ENCODE data around the gene CAB39.
A peak's percentile ranks its signal among the peaks of the same experiment; 100 is the strongest.
"Not testable (repeated sequence)": the region's sequence is repeated elsewhere in the genome, so short reads cannot be mapped to it uniquely, and the experiment has no call there.

CAB39 gene

DNA sequence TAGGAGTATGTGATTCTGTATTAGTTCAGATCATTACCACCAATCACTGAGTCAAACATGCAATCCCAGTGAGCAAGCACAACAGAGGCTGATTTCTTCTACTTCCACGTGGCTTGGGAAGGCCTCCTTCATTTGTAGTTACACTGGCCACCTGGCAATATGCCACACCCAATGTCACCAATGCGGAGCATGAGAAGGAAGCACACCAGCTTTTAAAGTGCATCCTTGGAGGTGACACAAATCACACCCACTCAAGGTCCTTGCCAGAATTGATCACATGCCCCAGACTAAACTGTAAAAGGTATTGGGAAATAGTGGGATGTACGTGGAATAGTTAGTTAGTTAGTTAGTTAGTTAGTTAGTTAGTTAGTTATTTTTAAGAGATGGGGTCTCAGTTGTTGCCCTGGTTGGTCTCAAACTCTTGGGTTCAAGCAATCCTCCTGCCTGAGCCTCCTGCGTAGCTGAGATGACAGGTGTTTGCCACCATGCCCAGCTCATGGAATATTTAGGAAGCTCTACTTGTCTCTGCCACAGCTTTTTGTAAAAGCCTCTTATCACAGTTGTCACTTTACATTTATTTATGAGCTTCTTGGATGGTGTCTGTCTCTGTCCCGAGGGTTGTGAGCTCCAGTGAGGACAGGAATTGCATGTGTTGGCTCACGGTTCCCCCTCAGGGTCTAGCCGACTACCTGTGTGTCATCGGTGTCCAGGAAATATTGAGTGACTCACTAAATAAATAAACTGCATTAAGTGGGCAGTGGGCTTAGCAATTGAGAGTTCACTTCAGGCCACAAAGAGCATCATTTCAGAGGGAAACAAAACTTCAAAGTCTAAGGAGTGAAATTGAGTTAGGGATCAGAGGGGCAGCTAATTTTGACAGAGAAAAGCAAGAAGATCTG is 28.1 kb upstream of the CAB39 start:
- no peak for DNase-seq

DNA sequence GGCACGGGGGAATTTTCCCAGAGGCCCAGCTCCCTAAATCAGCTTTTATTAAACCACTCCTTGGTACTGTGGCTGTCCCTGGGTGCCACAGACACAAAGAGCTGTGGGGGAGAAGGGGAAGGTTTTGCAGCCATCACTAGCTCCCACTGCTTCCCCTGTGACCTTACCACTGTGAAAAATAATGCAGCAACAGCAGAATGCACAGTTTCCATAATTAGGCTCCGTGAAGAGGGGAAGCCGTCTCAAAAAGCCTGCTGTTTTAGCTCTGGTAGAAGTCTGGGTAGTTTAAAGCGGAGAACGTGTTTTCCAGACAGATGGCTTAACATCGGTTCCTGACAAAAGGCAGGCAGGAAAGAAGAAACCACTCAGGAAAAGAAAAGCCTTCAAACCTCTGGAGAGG is 27.5 kb upstream of the CAB39 start:
- no peak for DNase-seq

- DNase-seq, result no peak
Observed at GRCh38 chr2:230687498-230687897, 25.1 kb upstream of the CAB39 start.

DNA sequence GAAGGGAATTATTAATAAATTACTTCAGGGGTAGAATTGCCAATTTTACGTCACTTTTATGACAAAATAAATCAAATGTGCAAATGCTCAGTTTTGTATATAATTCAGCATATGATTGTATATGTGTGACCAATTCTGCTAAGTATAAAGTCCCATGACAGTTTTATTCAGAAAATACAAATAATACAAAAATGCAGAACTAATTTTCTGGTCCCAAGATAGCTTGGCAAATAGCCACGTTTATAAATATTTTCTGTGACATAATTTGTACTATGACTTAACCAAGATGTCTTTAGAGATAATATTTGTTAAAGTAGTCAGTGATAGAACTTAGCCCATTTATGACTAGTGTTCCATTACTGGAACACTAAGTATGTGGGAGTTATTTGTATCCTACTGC is 24.2 kb upstream of the CAB39 start:
- DNase-seq, result no peak

DNA sequence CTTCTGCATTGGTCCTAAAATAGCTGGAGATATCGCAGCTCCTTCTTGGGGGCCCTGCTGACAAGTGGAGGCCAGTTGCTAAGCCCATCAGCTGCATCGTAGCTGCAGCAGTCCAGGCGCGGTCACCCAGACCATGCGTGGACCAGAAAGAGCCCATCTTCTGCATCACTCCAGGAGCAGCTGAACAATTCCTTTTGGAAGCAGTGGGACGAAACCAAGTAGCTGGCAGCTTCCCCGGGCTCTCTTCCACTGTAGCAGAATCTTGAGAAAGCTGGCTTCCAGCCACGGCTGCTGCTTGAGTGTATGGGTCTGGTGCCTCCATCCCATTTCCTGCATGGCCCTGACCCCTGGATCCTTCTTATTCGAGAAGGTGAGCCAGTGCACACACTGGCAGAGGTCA is 22.2 kb upstream of the CAB39 start:
- DNase-seq, result no peak

- DNase-seq, result no peak
Observed at GRCh38 chr2:230691005-230691647, 21.5 kb upstream of the CAB39 start.

DNA sequence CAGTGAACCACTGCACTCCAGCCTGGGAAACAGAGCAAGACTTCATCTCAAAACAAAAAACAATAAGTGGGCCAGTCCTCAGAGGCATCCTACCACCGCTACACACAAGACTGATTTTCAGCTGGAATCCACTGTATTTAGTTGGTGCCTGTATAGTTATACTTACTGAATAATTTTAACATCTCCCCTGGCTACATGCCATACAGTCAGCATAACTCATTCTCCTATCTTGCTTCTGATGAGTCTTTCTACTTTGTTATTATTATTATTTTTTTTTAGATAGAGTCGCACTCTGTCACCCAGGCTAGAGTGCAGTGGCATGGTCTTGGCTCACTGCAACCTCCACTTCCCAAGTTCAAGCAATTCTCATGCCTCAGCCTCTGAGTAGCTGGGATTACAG is 19.9 kb upstream of the CAB39 start:
- no peak for DNase-seq

DNA sequence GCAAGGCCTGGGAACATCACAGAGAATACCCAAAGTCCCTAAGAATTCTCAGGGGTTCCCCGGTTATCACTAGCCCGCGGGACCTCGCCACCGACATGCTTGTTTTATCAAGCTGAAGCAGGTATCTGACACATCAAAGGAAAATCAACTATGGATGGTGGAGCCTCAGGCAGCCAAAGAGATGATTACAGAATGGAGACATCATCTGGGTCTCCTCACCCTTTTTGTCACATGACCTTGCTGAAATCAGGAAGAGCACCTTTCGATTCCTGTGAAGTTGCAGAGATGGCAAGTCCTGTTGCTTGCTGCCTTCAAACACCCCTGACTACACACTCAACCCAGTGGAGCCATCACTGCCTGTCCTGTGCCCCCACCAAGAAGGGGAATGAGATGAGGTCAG is 19.2 kb upstream of the CAB39 start:
- DNase-seq, result no peak

DNA sequence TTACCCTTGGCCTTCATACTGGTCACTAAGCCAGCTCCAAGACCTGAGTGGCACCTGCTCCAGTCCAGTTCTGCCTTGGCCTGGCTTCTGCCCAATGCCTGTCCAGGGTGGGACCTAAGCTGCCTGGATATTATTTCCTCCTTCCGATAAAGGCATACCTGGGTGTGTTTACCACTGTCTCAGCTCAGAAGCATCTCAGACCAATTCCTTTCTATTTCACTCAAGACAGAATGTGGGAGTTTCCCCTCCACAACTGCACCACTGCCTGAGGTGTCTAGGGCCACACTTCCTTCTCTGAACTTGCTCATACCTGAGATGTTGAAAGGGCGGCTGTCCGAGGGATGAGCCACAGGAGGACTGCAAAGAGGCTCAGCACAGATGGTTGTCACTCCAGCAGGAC is 18.4 kb upstream of the CAB39 start:
- no peak for DNase-seq

- no peak for DNase-seq
Observed at GRCh38 chr2:230695551-230695950, 17.1 kb upstream of the CAB39 start.

DNA sequence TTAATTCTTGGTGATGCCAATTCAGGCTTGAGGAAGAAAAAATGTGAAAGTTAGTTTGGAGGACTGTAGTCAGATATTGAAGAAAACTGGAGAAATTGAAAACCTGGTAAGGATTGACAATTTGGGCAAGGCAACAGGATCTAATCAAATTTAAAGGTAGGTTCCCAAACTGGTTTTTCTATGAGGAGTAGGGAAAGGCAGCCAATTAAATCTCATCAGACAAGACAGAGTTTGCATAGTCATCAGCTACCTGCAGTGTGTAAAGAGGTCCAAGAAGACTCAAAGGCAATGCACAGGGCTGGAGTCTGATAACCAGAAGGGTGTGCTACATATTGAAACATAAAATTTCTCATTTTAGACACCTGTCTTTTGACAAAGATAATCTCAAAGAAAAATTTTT is 16.0 kb upstream of the CAB39 start:
- no peak for DNase-seq

- no peak for DNase-seq
Observed at GRCh38 chr2:230697676-230698075, 15.0 kb upstream of the CAB39 start.

DNA sequence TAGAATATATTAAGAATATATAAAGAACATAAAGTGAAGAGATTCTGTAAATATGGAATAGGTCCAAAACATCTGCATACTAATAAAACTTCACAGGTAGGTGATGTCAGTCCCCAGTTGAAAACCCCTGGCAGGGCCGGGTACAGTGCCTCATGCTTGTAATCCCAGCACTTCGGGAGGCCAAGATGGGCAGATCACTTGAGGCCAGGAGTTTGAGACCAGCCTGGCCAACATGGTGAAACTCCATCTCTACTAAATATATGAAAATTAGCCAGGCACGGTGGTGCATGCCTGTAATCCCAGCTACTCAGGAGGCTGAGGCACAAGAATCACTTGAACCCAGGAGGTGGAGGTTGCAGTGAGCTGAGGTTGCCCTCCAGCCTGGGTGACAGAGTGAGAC is 13.9 kb upstream of the CAB39 start:
- not testable (repeated sequence) for DNase-seq

DNA sequence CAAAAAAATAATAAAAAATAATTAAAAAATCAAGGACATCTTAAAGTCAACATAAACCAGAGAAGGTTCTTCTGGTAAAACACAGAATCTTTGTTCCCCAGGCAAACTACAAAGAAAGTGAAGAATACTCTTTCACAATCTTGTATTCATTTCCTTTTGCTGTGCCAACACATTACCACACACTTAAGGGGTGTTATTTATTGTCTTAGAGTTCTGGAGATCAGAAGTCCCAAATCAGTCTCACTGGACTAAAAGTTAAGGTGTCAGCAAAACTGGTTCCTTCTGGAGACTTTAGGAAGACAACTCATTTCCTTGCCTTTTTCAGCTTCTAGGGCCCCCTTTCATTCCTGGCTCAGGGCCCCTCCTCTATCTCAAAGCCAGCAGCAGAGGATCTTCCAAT is 12.2 kb upstream of the CAB39 start:
- DNase-seq, result peak; percentile 65 to 81

DNA sequence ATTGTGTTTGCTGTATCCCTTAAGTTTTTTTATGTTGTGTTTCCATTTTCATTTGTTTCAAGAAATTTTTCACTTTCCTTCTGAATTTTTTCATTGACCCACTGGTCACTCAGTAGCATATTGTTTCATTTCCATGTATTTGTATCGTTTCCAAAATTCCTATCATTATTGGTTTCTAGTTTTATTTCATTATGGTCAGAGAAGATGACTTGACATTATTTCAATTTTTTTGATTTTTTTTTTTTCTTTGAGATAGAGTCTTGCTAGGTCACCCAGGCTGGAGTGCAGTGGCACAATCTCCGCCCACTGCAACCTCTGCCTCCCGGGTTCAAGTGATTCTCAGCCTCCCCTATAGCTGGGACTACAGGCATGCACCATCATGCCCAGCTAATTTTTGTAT is 11.3 kb upstream of the CAB39 start:
- no peak for DNase-seq

DNA sequence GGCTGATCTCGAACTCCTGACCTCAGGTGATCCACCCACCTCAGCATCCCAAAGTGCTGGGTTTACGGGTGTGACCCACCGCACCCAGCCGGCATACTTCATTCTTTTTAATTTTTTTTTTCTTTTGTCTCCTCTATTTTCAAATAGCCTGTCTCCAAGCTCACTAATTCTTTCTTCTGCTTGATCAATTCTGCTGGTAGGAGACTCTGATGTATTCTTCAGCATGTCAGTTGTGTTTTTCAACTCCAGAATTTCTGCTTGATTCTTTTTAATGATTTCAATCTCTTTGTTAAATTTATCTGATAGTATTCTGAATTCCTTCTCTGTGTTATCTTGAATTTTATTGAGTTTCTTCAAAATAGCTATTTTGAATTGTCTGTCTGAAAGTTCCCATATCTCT is 10.2 kb upstream of the CAB39 start:
- not testable (repeated sequence) for DNase-seq

DNA sequence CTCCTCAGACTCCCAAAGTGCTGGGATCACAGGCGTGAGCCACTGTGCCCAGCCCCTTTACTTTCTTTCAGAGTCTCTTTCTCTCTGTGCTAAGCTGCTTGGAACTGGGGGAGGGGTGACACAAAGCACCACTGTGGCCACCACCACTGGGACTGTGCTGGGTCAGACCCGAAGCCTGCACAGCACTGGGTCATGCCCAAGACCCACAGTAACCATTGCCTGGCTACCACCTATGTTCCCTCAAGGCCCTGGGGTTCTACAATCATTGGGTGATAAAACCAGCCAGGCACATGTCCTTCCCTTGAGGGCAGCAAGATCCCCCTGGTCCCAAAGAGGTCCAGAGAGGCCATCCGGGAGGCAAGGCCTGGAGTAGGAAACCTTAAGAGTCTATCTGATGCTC is 9.1 kb upstream of the CAB39 start:
- no peak for DNase-seq

- no peak for DNase-seq
Observed at GRCh38 chr2:230706053-230706521, 6.6 kb upstream of the CAB39 start.

DNA sequence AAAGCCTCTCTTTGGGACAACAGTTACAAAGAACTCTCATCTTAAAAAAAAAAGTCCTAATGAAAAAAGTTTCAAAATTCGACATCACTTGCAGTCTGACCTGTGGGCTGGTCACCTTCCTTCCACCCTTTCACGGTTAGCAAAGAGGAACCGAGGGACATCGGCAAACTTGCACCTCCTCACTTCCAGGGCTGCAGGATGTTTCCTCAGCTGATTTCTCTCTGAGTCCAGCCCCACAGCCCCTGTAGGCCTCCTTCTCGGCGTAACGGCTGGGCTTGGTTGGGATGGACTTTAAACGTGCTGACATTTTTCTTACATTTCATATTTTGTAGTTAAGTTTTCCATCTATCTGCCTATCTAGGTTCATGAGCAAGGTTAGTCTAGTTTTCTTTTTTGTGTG is 5.7 kb upstream of the CAB39 start:
- DNase-seq, result no peak

DNA sequence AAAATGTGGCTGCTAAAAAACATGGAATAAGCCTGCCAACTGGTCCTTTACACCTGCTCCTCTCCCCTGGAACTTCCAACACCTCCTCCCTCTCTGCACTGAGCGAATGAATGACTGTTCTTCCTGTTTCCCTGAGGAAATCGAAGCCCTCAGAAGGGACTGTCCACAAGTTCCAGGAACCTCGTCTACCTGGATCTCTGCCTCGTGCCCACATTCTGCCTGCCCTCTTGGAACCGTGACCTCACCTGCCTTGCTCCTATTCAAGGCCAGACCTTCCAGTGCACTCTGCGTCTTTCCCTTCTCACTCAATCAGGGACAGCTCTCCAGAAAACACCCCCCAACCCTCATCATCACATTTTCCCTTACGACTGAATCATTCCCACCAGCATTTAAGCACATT is 4.4 kb upstream of the CAB39 start:
- DNase-seq, result no peak

GRCh38 chr2:230711224-230711623 is 1.4 kb upstream of the CAB39 start:
- peak; percentile 72 to 75 for DNase-seq

DNA sequence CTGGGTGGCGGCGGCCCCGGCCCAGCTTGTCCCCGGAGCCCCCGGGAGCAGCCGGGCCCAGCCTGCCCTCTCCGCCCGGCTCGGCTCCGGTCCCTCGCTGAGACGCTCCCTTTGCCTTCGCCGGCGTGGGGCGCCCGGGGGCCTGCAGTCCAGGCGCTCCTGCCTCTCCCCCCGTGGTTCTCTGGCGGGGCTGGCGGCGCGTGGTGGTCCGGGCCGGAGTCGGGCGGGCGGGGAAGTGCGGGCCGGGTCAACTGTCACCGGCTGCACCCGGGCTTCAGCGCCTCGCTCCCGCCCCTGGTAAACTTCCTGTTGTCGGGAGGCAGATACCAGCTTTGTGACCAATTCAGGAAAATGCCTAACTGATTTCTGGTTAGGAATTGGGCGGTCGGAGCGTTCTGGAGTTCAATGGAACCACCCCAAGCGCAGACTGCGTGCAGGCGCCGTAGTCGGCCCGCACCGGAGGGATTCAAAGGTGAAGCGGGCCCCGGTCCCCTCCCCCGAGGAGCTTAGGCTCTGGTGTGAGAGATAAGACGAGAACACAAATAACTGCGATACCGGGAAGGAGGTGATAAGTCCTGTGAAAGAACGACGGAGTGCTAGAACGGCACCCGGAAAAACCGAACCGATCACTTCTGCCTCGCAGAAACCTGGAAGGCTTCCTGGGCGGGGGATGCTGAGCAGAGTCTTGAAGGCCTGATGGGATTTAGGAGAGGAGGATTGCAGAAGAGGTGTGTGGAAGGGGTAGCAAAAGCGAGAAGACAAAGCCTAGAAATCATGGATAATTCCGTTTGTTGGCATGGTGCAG is 891 bp downstream of the CAB39 start:
- no peak for DNase-seq

DNA sequence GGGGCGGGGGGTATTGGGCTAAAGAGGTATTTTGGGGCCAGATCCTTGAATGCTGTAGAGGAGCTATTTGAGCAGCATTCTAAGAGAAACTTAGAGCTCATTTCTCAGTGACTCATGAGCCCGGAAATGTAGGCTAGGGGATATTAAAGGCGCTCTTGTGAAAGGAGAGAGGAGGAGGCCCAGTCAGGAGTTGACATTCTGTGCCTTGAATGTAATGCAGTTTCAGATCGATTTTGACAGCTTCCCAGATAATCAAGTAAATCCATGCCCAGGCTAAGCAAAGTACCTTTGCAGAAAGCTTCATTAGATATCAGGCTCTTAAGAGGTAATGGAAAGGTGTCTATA is 1.5 kb downstream of the CAB39 start:
- peak; percentile 63 to 64 for DNase-seq

DNA sequence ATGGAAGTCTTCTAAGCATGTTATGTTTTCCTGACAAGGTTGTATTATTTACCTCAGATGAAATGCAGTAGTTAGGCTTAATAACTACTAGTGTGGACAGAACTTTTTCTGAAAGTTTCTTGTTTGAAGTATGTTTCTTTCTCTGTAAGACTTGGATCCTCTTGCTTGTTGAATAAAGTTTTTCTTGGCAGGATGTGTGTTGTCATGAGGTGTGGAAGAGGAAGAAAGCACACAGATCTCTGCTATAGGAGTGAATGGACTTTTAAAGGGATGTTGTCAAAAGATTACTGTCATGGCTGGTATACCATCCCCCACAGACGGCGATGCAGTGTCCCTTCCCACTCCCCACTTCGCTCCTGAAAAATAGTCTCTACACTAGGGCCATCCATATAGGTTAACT is 2.6 kb downstream of the CAB39 start:
- DNase-seq, result peak; percentile 18 to 35

Measured in AML-193 (cell line).